Thyroid gland (tissue), 4 donors: ENCODE data around the gene SPATA20.

Source experiments
- CTCF ChIP-seq, 6 experiments: fragments of 200-600 bp in 3 of 6; fragments of 450-650 bp in 3 of 6; sonication (generic) in 3 of 6; IDR thresholded peaks; one replicate each; pipeline ENCODE4 v1.5.1; 2016 to 2019; ENCODE audit warnings: antibody characterized with exemption in 6 of 6, mild to moderate bottlenecking in 2 of 6, inconsistent platforms in 1 of 6, moderate library complexity in 1 of 6
- POLR2A ChIP-seq, 2 donors: fragments of 450-650 bp; IDR thresholded peaks; one replicate each; pipeline ENCODE4 v1.6.1; 2017; ENCODE audit warnings: antibody characterized with exemption in 2 of 2, mild to moderate bottlenecking in 2 of 2, moderate library complexity in 1 of 2

- no peak for TF ChIP-seq CTCF (IDR thresholded peaks at IDR 0.05)
- no peak for TF ChIP-seq POLR2A (IDR thresholded peaks at IDR 0.05)
Measured at GRCh38 chr17:50570032-50570431, 23.1 kb downstream of the SPATA20 start.
